Measurements from ENCODE around the gene WFIKKN1.
A peak's percentile ranks its signal among the peaks of the same experiment; 100 is the strongest.

The WFIKKN1 gene, protein sequence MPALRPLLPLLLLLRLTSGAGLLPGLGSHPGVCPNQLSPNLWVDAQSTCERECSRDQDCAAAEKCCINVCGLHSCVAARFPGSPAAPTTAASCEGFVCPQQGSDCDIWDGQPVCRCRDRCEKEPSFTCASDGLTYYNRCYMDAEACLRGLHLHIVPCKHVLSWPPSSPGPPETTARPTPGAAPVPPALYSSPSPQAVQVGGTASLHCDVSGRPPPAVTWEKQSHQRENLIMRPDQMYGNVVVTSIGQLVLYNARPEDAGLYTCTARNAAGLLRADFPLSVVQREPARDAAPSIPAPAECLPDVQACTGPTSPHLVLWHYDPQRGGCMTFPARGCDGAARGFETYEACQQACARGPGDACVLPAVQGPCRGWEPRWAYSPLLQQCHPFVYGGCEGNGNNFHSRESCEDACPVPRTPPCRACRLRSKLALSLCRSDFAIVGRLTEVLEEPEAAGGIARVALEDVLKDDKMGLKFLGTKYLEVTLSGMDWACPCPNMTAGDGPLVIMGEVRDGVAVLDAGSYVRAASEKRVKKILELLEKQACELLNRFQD
- long read RNA-seq, donor 1, full-length matches to known transcripts: 5 of 5 reads
- long read RNA-seq, donor 1, partial matches to known transcripts: 0 of 5 reads
- long read RNA-seq, donor 1, other reads (novel, unspliced or antisense): 0 of 5 reads
- long read RNA-seq, donor 2, full-length matches to known transcripts: 5 of 5 reads
- long read RNA-seq, donor 2, partial matches to known transcripts: 0 of 5 reads
- long read RNA-seq, donor 2, other reads (novel, unspliced or antisense): 0 of 5 reads
- long read RNA-seq, donor 3, full-length matches to known transcripts: 1 of 1 reads
- long read RNA-seq, donor 3, partial matches to known transcripts: 0 of 1 reads
- long read RNA-seq, donor 3, other reads (novel, unspliced or antisense): 0 of 1 reads
- long read RNA-seq, donor 4, full-length matches to known transcripts: 9 of 9 reads
- long read RNA-seq, donor 4, partial matches to known transcripts: 0 of 9 reads
- long read RNA-seq, donor 4, other reads (novel, unspliced or antisense): 0 of 9 reads
- long read RNA-seq, donor 5, full-length matches to known transcripts: 17 of 17 reads
- long read RNA-seq, donor 5, partial matches to known transcripts: 0 of 17 reads
- long read RNA-seq, donor 5, other reads (novel, unspliced or antisense): 0 of 17 reads
- long read RNA-seq, donor 6, full-length matches to known transcripts: 14 of 14 reads
- long read RNA-seq, donor 6, partial matches to known transcripts: 0 of 14 reads
- long read RNA-seq, donor 6, other reads (novel, unspliced or antisense): 0 of 14 reads
- long read RNA-seq, donor 7: 0 reads
- long read RNA-seq, donor 8, full-length matches to known transcripts: 7 of 7 reads
- long read RNA-seq, donor 8, partial matches to known transcripts: 0 of 7 reads
- long read RNA-seq, donor 8, other reads (novel, unspliced or antisense): 0 of 7 reads

GRCh38 chr16:630815-631405 is at the start of gene WFIKKN1:
WFIKKN1 (plus strand) TSS chr16:630985; CDS start chr16:631254, 269 bp downstream.
- DNase-seq: peak; percentile 70

DNA sequence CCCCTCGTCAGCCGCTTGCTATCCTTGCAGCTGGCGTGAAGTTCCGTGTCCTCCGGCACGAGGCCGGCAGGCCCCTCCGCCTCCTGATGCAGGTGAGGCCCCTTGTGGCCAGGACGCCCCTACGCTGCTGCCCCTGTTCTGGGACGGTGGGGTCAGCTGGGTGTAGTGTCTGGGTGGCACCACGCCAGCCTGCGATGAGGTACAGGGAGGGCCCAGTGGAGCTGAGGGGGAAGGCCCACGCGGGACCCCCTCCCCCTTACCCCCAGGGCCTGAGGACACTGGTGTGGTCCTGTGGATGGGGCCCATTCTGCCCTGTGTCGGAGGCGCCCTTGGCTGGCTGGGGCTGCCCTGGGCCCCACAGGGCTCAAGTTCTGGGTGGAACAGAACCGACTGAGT is 48.6 kb upstream of the WFIKKN1 start:
- no peak for DNase-seq

DNA sequence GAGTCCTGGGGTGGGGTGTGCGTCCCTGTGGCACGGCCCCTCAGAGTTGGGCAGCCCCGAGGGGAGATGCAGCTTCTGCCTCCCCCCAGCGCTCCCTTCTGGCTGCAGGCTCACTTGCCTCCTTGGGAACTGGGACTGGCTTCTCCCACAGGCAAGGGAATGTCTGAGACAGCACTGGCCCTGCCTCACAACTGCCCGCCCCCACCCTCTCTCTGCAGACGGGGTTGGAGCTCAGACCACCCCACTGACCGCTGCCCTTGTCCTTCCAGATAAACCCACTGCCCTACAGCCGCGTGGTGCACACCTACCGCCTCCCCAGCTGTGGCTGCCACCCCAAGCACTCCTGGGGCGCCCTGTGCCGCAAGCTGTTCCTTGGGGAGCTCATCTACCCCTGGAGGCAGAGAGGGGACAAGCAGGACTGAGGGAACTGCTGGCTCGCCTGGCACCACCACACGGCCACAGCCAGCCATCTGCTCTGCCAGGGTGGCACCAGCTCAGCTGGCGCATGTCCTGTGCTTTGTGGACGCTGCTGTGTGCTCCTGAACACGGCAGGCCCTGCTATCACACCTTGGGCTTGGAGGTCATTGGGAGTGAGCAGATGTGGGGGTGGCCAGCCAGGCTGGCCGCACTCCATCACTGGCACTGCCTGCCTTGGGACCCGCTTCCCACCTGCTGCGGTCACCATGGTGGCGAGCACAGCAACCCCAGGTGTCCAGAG is 48.0 kb upstream of the WFIKKN1 start:
- no peak for DNase-seq

GRCh38 chr16:583470-583814 is 47.3 kb upstream of the WFIKKN1 start:
- DNase-seq: no peak

DNA sequence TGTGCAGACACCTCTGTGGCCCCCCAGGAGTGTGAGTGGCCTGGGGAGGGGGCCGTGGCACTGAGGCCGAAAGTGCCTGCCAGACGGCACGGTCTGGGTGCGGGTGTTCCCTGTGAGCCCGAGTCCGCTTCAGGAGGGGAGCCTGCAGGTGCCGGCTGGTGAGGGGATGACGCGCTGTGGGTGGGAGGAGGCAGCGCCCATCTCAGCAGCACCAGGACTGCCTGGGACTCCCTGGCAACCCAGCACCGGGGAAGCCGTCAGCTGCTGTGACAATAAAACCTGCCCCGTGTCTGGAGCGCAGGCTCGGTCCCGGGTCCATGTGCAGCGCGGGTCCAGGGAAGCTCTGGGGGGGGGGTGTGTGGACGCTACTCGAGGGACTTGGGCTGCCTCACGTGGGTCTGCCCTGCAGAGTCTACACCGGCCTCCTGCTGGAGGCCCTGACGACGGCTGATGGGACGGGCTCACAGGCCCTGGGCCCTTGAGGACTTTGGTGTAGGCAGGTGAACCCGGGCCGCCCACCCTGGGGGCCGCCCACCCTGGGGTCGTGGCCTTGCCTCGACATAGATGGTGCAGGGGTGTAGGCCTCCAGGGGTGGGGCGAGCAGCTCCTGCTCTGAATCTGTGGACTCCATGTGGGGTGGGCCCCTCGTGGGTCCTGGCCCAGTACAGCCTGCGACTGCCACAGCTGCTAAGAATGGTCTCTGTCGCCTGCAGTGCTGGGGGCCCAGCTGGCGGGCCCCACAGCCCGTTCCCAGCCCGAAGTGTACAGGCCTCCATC is 46.8 kb upstream of the WFIKKN1 start:
- no peak for DNase-seq

GRCh38 chr16:585351-585750 is 45.4 kb upstream of the WFIKKN1 start:
- DNase-seq: no peak

GRCh38 chr16:586047-586644 is 44.6 kb upstream of the WFIKKN1 start:
- no peak for DNase-seq

- no peak for DNase-seq
These were observed 43.9 kb upstream of the WFIKKN1 start for GRCh38 chr16:586645-587590.

- no peak for DNase-seq
These were observed 42.2 kb upstream of the WFIKKN1 start for GRCh38 chr16:588639-588888.

GRCh38 chr16:588889-589657 is 41.7 kb upstream of the WFIKKN1 start:
- DNase-seq: peak; percentile 100

GRCh38 chr16:589658-590187 is 41.1 kb upstream of the WFIKKN1 start, which contains the start of gene RAB40C:
RAB40C (plus strand) TSS chr16:590066; CDS start chr16:590292, 226 bp downstream.
- no peak for DNase-seq

- DNase-seq: peak; percentile 80
These were observed 40.5 kb upstream of the WFIKKN1 start for GRCh38 chr16:590188-590814.

DNA sequence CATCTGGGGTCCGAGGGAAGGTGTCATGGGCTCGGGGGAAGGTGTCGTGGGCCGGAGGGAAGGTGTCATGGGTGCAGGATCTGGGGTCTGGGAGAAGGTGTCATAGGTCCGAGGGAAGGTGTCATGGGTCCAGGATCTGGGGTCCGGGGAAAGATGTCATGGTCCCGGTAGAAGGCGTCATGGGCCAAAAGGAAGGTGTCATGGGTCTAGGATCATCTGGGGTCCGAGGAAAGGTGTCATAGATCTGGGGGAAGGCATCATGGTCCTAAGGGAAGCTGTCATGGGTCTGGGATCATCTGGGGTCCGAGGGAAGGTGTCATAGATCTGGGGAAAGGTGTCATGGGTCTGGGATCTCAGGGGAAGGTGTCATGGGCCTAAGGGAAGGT is 40.0 kb upstream of the WFIKKN1 start:
- no peak for DNase-seq

GRCh38 chr16:591231-591630 is 39.6 kb upstream of the WFIKKN1 start:
- DNase-seq: no peak

DNA sequence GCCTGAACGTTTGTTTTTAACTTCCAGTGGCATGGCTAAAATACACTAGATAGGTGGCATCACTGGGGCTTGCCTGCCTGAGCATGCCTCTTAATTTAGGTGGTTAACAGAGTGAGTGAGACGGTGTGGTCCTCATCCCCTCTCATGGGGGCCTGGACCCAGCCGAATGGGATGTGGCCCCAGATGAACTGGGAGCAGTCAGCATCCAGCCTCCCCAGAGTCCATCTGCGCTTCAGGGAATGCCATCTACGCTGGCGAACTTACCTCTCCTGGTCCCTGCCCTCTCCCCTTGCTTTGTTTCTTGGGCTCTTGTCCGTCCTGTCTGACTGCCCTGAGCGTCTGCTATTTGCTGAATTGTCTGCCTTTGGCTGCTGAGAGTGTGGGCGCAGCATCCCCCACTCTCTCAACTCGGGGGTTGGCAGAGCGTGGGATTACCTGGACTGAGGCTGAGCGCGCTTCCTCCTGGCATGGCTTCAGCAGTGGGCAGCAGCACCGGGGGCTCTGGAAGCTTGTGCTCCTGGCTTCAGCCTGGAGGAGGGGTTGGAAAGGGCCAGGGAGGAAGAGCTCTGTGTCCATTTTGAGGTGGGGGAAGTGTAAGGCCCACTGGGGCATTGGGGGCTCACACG is 38.8 kb upstream of the WFIKKN1 start:
- no peak for DNase-seq

- DNase-seq: no peak
These were observed 38.1 kb upstream of the WFIKKN1 start for GRCh38 chr16:592518-593306.
